Measurements from ENCODE around the gene MEX3D. TPM values are rescaled to one million over a fixed set of nuclear protein-coding genes. Genes with fewer than 3 reads are reported as not detected.
"Not testable (repeated sequence)": the region's sequence is repeated elsewhere in the genome, so short reads cannot be mapped to it uniquely, and the experiment has no call there.

MEX3D gene
- total RNA-seq, 2 donors from 2014 or later, result 14.0 to 21.9 TPM

GRCh38 chr19:1551068-1552040 lies 16.8 kb downstream of the MEX3D start:
- DNase-seq (ENCODE audit: low spot score), result no peak
- intact Hi-C loops (cut with DNase I), result no loop called here

GRCh38 chr19:1549332-1549945 lies 18.7 kb downstream of the MEX3D start:
- intact Hi-C loops (cut with DNase I), result loop anchor here (5.0 to 10.0 kb wide), 3 partner anchors 105 to 218 kb away; partner anchors contain the start of gene TCF3 (in 1 of the 2)
- no peak for DNase-seq (ENCODE audit: low spot score)

GRCh38 chr19:1540365-1540925 lies 27.7 kb downstream of the MEX3D start:
- intact Hi-C loops (cut with DNase I), result loop anchor here in 1 of 2 donors (1.0 to 10.0 kb wide), 2 partner anchors 20 to 114 kb away; partner anchors contain the start of gene TCF3
- no peak for DNase-seq (ENCODE audit: low spot score)

- DNase-seq (ENCODE audit: low spot score), result not testable (repeated sequence)
- intact Hi-C loops (cut with DNase I), result loop anchor here in 1 of 2 donors (1.0 to 10.0 kb wide), 2 partner anchors 21 to 115 kb away; partner anchors contain the start of gene TCF3
Measured at GRCh38 chr19:1539749-1540148, 28.4 kb downstream of the MEX3D start.

GRCh38 chr19:1538978-1539377 lies 29.1 kb downstream of the MEX3D start:
- intact Hi-C loops (cut with DNase I), result no loop called here
- no peak for DNase-seq (ENCODE audit: low spot score)

GRCh38 chr19:1535699-1536098 lies 32.4 kb downstream of the MEX3D start:
- intact Hi-C loops (cut with DNase I); DNase-seq (ENCODE audit: low spot score): not testable (repeated sequence)

- intact Hi-C loops (cut with DNase I), result no loop called here
- no peak for DNase-seq (ENCODE audit: low spot score)
Measured at GRCh38 chr19:1534972-1535371, 33.2 kb downstream of the MEX3D start.

- DNase-seq (ENCODE audit: low spot score), result no peak
- intact Hi-C loops (cut with DNase I), result no loop called here
Measured at GRCh38 chr19:1533510-1534150, 34.5 kb downstream of the MEX3D start.

- DNase-seq (ENCODE audit: low spot score), result no peak
- intact Hi-C loops (cut with DNase I), result no loop called here
Measured at GRCh38 chr19:1532003-1532402, 36.1 kb downstream of the MEX3D start.

GRCh38 chr19:1531587-1531986 lies 36.5 kb downstream of the MEX3D start:
- no peak for DNase-seq (ENCODE audit: low spot score)
- intact Hi-C loops (cut with DNase I), result no loop called here

GRCh38 chr19:1530856-1531255 lies 37.3 kb downstream of the MEX3D start:
- intact Hi-C loops (cut with DNase I), result not testable (repeated sequence)

GRCh38 chr19:1529430-1529816 lies 38.7 kb downstream of the MEX3D start:
- no peak for DNase-seq (ENCODE audit: low spot score)

More at GRCh38 chr19:1530856-1531255, 37.3 kb downstream of the MEX3D start:
- not testable (repeated sequence) for DNase-seq (ENCODE audit: low spot score)

GRCh38 chr19:1528596-1529429 lies 39.3 kb downstream of the MEX3D start:
- no peak for DNase-seq (ENCODE audit: low spot score)
- intact Hi-C loops (cut with DNase I), result no loop called here

More at GRCh38 chr19:1529430-1529816, 38.7 kb downstream of the MEX3D start:
- intact Hi-C loops (cut with DNase I), result no loop called here

- intact Hi-C loops (cut with DNase I), result no loop called here
- DNase-seq (ENCODE audit: low spot score), result no peak
Measured at GRCh38 chr19:1527650-1528309, 40.3 kb downstream of the MEX3D start.

- DNase-seq (ENCODE audit: low spot score), result no peak
- intact Hi-C loops (cut with DNase I), result no loop called here
Measured at GRCh38 chr19:1526979-1527649, 41.0 kb downstream of the MEX3D start.

- intact Hi-C loops (cut with DNase I), result no loop called here
- DNase-seq (ENCODE audit: low spot score), result no peak
Measured at GRCh38 chr19:1526066-1526778, 41.9 kb downstream of the MEX3D start.

- intact Hi-C loops (cut with DNase I), result no loop called here
- DNase-seq (ENCODE audit: low spot score), result no peak
Measured at GRCh38 chr19:1525343-1525742, 42.8 kb downstream of the MEX3D start.

Data from posterior vena cava (tissue), 2 donors.